Hepatocyte (in vitro differentiated cells): ENCODE data around the gene LHX5.

ENCODE experiments used
- CTCF ChIP-seq: fragments of 200-600 bp; sonication (generic); IDR thresholded peaks from 2 replicates; pipeline ENCODE4 v1.5.1; 2016; ENCODE audit warnings: antibody characterized with exemption, mild to moderate bottlenecking; ENCODE audit not compliant: poor library complexity
- EZH2 ChIP-seq: fragments of 200-600 bp; sonication (generic); IDR thresholded peaks from 2 replicates; pipeline ENCODE4 v1.6.1; 2016; ENCODE audit warnings: antibody characterized with exemption, mild to moderate bottlenecking, borderline replicate concordance
- EZH2phosphoT487 ChIP-seq: fragments of 200-600 bp; sonication (generic); IDR thresholded peaks from one replicate; pipeline ENCODE4 v1.6.1; 2018; ENCODE audit warnings: antibody characterized with exemption, mild to moderate bottlenecking, low read depth, moderate library complexity; ENCODE audit not compliant: unreplicated experiment, severe bottlenecking

- TF ChIP-seq EZH2: no peak
- no peak for TF ChIP-seq CTCF
- TF ChIP-seq EZH2phosphoT487: no peak
These were observed 48.0 kb upstream of the LHX5 start for GRCh38 chr12:113519464-113520307.
